Endodermal cell (in vitro differentiated cells): Measurements from ENCODE around the gene SPTBN2. TPM values are rescaled to one million over a fixed set of nuclear protein-coding genes. Genes with fewer than 3 reads are reported as not detected.

Source experiments
- DNase-seq: peaks from one replicate; pipeline ENCODE4 v3.0.0-alpha.2; 2017
- H3K27ac ChIP-seq: 2 replicates; pipeline ENCODE4 v1.5.1; 2013; ENCODE audit warnings: mild to moderate bottlenecking, low read depth, low read length, moderate library complexity
- H3K27me3 ChIP-seq: 2 replicates; pipeline ENCODE4 v1.6.1; 2013; ENCODE audit warnings: mild to moderate bottlenecking, low read length, moderate library complexity; ENCODE audit not compliant: insufficient read depth, control insufficient read depth, poor library complexity, severe bottlenecking
- H3K36me3 ChIP-seq: 2 replicates; pipeline ENCODE4 v1.7.0; 2013; ENCODE audit warnings: mild to moderate bottlenecking, low read length, moderate library complexity; ENCODE audit not compliant: control insufficient read depth, insufficient read depth
- H3K4me1 ChIP-seq: one replicate; pipeline ENCODE4 v1.7.0; 2013; ENCODE audit warnings: low read length; ENCODE audit not compliant: control insufficient read depth, insufficient read depth
- H3K4me3 ChIP-seq: 2 replicates; pipeline ENCODE4 v1.5.1; 2013; ENCODE audit warnings: mild to moderate bottlenecking, low read length, moderate library complexity
- H3K9ac ChIP-seq: 2 replicates; pipeline ENCODE4 v1.6.1; 2013; ENCODE audit warnings: mild to moderate bottlenecking, low read length, moderate library complexity; ENCODE audit not compliant: poor library complexity, severe bottlenecking; ENCODE audit errors: extremely low read depth
- H3K9me3 ChIP-seq: 2 replicates; pipeline ENCODE4 v1.6.1; 2013; ENCODE audit warnings: mild to moderate bottlenecking, low read length, moderate library complexity; ENCODE audit not compliant: control insufficient read depth
- H3K27ac Mint-ChIP-seq: 2 replicates; pipeline ENCODE4 v1.8.0; 2020; ENCODE audit warnings: mixed read lengths
- H3K27me3 Mint-ChIP-seq: 2 replicates; pipeline ENCODE4 v1.8.0; 2021; ENCODE audit warnings: mild to moderate bottlenecking, mixed read lengths; ENCODE audit not compliant: insufficient read depth
- H3K36me3 Mint-ChIP-seq: 2 replicates; pipeline ENCODE4 v1.8.0; 2020; ENCODE audit warnings: low read depth, mixed read lengths
- H3K4me1 Mint-ChIP-seq: 2 replicates; pipeline ENCODE4 v1.8.0; 2020; ENCODE audit warnings: mixed read lengths
- H3K4me3 Mint-ChIP-seq: 2 replicates; pipeline ENCODE4 v1.8.0; 2020; ENCODE audit warnings: mild to moderate bottlenecking, moderate library complexity, mixed read lengths
- H3K9me3 Mint-ChIP-seq: 2 replicates; pipeline ENCODE4 v1.8.0; 2020; ENCODE audit warnings: mild to moderate bottlenecking, mixed read lengths
- WGBS, 2 experiments: methylation state at CpG; one replicate each; pipeline versions ENCODE4 v1.1.5 to v1.1.7; 2013; ENCODE audit warnings: missing lambda C conversion rate in 2 of 2, mixed read lengths in 1 of 2; ENCODE audit not compliant: insufficient coverage in 1 of 2, insufficient read length in 1 of 2; 5-methylcytosine and 5-hydroxymethylcytosine counted together
- total RNA-seq, 2 donors: library from RNA; stranded (reverse); fragmentation: NEBNext Ultra II Directional in 1 of 2; extraction: Animal tissue kit (Norgen Biotek cat#: 25700) in 1 of 2; gene quantifications; 2 replicates in 1 of 2; 3 replicates in 1 of 2; pipeline ENCODE4 v1.2.1, GENCODE V29; 2021
- TF ChIP-seq, protein P1 (sequence below): fragments of 200-600 bp; sonication (generic); conservative IDR thresholded peaks from 2 replicates; pipeline ENCODE4 v1.5.0; 2021; ENCODE audit warnings: antibody characterized with exemption, mild to moderate bottlenecking

Gene SPTBN2
- total RNA-seq, 2 donors from 2014 or later, result 36.0 to 46.0 TPM

- no peak for DNase-seq
- Histone ChIP-seq H3K27me3 (no peaks in the 10 kb centered on the region), H3K4me3 (no peak overlapping the region), H3K36me3 (peaks cover 27% of the 10 kb centered on the region), H3K9ac (no peak overlapping the region), H3K27ac (no peak overlapping the region), H3K4me1 (no peaks in the 10 kb centered on the region), H3K9me3 (no peaks in the 10 kb centered on the region)
- TF ChIP-seq, protein P1, sequence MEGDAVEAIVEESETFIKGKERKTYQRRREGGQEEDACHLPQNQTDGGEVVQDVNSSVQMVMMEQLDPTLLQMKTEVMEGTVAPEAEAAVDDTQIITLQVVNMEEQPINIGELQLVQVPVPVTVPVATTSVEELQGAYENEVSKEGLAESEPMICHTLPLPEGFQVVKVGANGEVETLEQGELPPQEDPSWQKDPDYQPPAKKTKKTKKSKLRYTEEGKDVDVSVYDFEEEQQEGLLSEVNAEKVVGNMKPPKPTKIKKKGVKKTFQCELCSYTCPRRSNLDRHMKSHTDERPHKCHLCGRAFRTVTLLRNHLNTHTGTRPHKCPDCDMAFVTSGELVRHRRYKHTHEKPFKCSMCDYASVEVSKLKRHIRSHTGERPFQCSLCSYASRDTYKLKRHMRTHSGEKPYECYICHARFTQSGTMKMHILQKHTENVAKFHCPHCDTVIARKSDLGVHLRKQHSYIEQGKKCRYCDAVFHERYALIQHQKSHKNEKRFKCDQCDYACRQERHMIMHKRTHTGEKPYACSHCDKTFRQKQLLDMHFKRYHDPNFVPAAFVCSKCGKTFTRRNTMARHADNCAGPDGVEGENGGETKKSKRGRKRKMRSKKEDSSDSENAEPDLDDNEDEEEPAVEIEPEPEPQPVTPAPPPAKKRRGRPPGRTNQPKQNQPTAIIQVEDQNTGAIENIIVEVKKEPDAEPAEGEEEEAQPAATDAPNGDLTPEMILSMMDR, result no peak
- H3K4me3 Mint-ChIP-seq, result no peak overlapping the region
- H3K27me3 Mint-ChIP-seq, result no peaks in the 10 kb centered on the region
- no peaks in the 10 kb centered on the region for H3K4me1 Mint-ChIP-seq
- no peak overlapping the region for H3K27ac Mint-ChIP-seq
- H3K36me3 Mint-ChIP-seq, result peaks cover 22% of the 10 kb centered on the region
- H3K9me3 Mint-ChIP-seq, result no peaks in the 10 kb centered on the region
- 100% methylated on average over 1 of the region's 1 CpG; no CpG with 5 or more reads in 1 of the 2 experiments for WGBS, 2 experiments
Observed at GRCh38 chr11:66767666-66768065, 38.6 kb upstream of the SPTBN2 start.

DNA sequence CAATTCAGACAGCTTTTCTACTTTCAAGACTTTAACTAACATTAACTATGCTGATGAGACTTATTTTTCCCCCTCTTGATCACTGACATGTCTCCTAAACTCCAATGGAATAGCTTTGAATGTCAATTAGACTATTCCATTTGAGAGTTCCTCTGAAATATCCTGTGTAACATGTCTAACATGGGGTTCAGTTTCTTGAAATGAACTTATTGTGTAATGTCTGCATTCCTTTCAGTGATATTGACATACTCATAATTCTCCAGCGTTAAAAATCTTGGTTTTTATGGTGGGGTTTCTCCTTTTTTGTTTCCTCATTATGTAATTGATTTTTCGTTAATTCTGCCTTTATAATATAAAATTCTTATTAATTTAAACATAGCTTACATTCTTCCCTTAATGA is 37.7 kb upstream of the SPTBN2 start:
- H3K4me1 Mint-ChIP-seq, result no peaks in the 10 kb centered on the region
- H3K4me3 Mint-ChIP-seq, result no peak overlapping the region
- DNase-seq, result no peak
- Histone ChIP-seq H3K36me3 (peaks cover 27% of the 10 kb centered on the region), H3K27me3 (no peaks in the 10 kb centered on the region), H3K9me3 (no peaks in the 10 kb centered on the region), H3K4me3 (no peak overlapping the region), H3K4me1 (no peaks in the 10 kb centered on the region), H3K27ac (no peak overlapping the region), H3K9ac (no peak overlapping the region)
- TF ChIP-seq, protein P1, result no peak
- H3K27ac Mint-ChIP-seq, result no peak overlapping the region
- no CpG with 5 or more reads among the region's 2 CpGs for WGBS, 2 experiments
- no peaks in the 10 kb centered on the region for H3K27me3 Mint-ChIP-seq
- peaks cover 27% of the 10 kb centered on the region for H3K36me3 Mint-ChIP-seq
- no peaks in the 10 kb centered on the region for H3K9me3 Mint-ChIP-seq

GRCh38 chr11:66762088-66762487 is 33.1 kb upstream of the SPTBN2 start:
- H3K4me1 ChIP-seq, result no peaks in the 10 kb centered on the region
- no peak overlapping the region for H3K27ac Mint-ChIP-seq
- 96% methylated on average over 12 to 27 of the region's 27 CpGs for WGBS, 2 experiments
- no peak overlapping the region for H3K4me3 Mint-ChIP-seq
- no peaks in the 10 kb centered on the region for H3K27me3 ChIP-seq
- H3K36me3 ChIP-seq, result peaks cover 51% of the 10 kb centered on the region
- H3K4me3 ChIP-seq, result no peak overlapping the region
- H3K36me3 Mint-ChIP-seq, result peaks cover 32% of the 10 kb centered on the region
- H3K9ac ChIP-seq, result no peak overlapping the region
- no peaks in the 10 kb centered on the region for H3K9me3 ChIP-seq
- H3K4me1 Mint-ChIP-seq, result no peaks in the 10 kb centered on the region
- TF ChIP-seq, protein P1, result no peak
- no peaks in the 10 kb centered on the region for H3K27me3 Mint-ChIP-seq
- H3K27ac ChIP-seq, result no peak overlapping the region
- DNase-seq, result no peak
- H3K9me3 Mint-ChIP-seq, result no peaks in the 10 kb centered on the region
